Vagina (tissue), 2 donors: ENCODE results near the gene F5. TPM values are rescaled to one million over a fixed set of nuclear protein-coding genes. Genes with fewer than 3 reads are reported as not detected.

Experiments
- DNase-seq, 2 donors: peaks; one replicate each; pipeline ENCODE4 v3.0.0-alpha.2; 2017; ENCODE audit errors: extremely low spot score in 2 of 2
- H3K27ac ChIP-seq: fragments of 200-600 bp; sonication (generic); one replicate; pipeline ENCODE4 v1.5.1; 2019
- H3K27me3 ChIP-seq: fragments of 200-600 bp; sonication (generic); one replicate; pipeline ENCODE4 v1.5.1; 2019
- H3K36me3 ChIP-seq, 2 donors: fragments of 200-600 bp; sonication (generic); one replicate each; pipeline ENCODE4 v1.5.1; 2017 to 2019
- H3K4me1 ChIP-seq: fragments of 200-600 bp; sonication (generic); one replicate; pipeline ENCODE4 v1.5.1; 2019
- H3K4me3 ChIP-seq, 2 donors: fragments of 200-600 bp; sonication (generic); 1 replicate in 1 of 2; 2 replicates in 1 of 2; pipeline ENCODE4 v1.5.1; 2016 to 2019
- H3K9me3 ChIP-seq: fragments of 200-600 bp; sonication (generic); one replicate; pipeline ENCODE4 v1.5.1; 2019
- CTCF ChIP-seq, 3 experiments: fragments of 450-650 bp in 2 of 3; fragments of 200-600 bp in 1 of 3; sonication (generic) in 1 of 3; IDR thresholded peaks; one replicate each; pipeline ENCODE4 v1.5.1; 2017 to 2019; ENCODE audit warnings: antibody characterized with exemption in 3 of 3, mild to moderate bottlenecking in 2 of 3, moderate library complexity in 2 of 3
- POLR2A ChIP-seq, 2 donors: fragments of 450-650 bp; IDR thresholded peaks; one replicate each; pipeline ENCODE4 v1.6.1; 2017; ENCODE audit warnings: antibody characterized with exemption in 2 of 2, mild to moderate bottlenecking in 2 of 2, moderate library complexity in 2 of 2
- POLR2AphosphoS5 ChIP-seq, 2 donors: sonication (generic); formaldehyde crosslinking; IDR thresholded peaks; one replicate each; pipeline ENCODE4 v1.9.0; 2017; ENCODE audit warnings: antibody characterized with exemption in 2 of 2, mild to moderate bottlenecking in 2 of 2, low read depth in 1 of 2; ENCODE audit not compliant: insufficient read depth in 1 of 2
- intact Hi-C: fragments of 100-400 bp; cut with DNase I; formaldehyde crosslinking; loops from one replicate; pipeline ENCODE4 v1.15.1; 2023
- total RNA-seq: library from RNA; depleted of rRNA; stranded (reverse); fragments of >200 nt; gene quantifications from one replicate; pipeline ENCODE4 v1.2.3, GENCODE V29; 2016

Gene F5
- total RNA-seq, 1 donor from 2014 or later: 3.9 TPM

DNA sequence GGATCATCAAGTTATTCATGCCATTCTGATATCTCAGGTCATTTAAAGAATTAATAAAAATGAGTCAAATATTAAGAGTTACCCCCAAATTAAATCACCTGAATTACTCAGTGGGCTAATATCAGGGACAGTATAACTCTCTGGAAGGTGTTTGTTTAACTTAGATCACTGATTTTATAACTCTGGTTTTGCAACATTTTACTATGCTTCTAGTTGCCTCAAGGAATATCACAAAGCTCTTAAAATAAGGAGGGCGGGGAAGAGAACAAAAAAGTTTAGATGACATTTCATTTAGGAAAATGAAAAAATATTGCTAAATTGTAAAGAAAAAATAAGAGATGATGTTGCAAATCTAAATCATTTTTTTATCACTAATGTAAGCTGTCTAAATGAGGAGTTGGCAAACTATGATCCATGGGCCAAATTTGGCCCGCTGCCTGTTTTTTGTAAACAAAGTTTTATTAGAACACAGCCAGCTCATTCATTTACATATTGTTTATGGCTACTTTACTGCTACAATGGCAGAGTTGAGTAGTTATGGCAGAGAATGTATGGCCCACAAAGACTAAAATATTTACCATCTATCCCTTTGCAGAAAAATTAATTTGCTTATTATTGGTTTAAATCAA lies 68.6 kb downstream of the F5 start:
- H3K36me3 ChIP-seq: no peaks in the 10 kb centered on the region
- H3K4me3 ChIP-seq: no peak overlapping the region
- no peaks in the 10 kb centered on the region for H3K27me3 ChIP-seq
- intact Hi-C loops: no loop called here
- H3K4me1 ChIP-seq: no peaks in the 10 kb centered on the region
- TF ChIP-seq CTCF (IDR thresholded peaks at IDR 0.05) (no peak), POLR2AphosphoS5 (IDR thresholded peaks at IDR 0.05; ENCODE audit: insufficient read depth in 1 of 2, low read depth in 1 of 2) (no peak), POLR2A (IDR thresholded peaks at IDR 0.05) (no peak)
- DNase-seq: no peak
- no peak overlapping the region for H3K27ac ChIP-seq
- no peaks in the 10 kb centered on the region for H3K9me3 ChIP-seq

DNA sequence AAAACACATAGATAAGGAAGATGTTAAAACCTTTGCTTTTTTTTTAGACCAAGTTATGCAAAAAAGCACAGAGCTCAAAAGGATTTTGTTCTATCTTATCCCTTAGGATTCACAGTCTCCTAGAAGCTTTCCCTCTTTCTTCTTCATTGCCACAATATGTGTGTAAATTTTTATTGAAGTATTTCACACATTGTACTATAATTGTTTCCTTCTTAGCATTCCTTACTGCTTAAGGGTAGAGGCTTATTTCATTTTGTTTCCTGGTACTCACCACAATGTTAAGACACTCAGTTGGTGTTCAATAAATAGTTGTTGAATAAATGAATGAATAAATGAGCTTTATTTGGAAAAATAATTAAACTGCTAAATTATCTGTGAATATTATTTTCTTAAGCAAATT lies 70.6 kb downstream of the F5 start:
- intact Hi-C loops: no loop called here
- no peak for DNase-seq
- no peaks in the 10 kb centered on the region for H3K4me1 ChIP-seq
- TF ChIP-seq POLR2A (IDR thresholded peaks at IDR 0.05) (no peak), CTCF (IDR thresholded peaks at IDR 0.05) (no peak), POLR2AphosphoS5 (IDR thresholded peaks at IDR 0.05; ENCODE audit: insufficient read depth in 1 of 2, low read depth in 1 of 2) (no peak)
- no peaks in the 10 kb centered on the region for H3K9me3 ChIP-seq
- no peak overlapping the region for H3K4me3 ChIP-seq
- no peaks in the 10 kb centered on the region for H3K36me3 ChIP-seq
- H3K27ac ChIP-seq: no peak overlapping the region
- H3K27me3 ChIP-seq: no peaks in the 10 kb centered on the region

- Histone ChIP-seq H3K27me3 (no peaks in the 10 kb centered on the region), H3K27ac (no peak overlapping the region), H3K9me3 (no peaks in the 10 kb centered on the region), H3K4me1 (no peaks in the 10 kb centered on the region), H3K36me3 (no peaks in the 10 kb centered on the region), H3K4me3 (no peak overlapping the region)
- intact Hi-C loops: no loop called here
- TF ChIP-seq POLR2AphosphoS5 (IDR thresholded peaks at IDR 0.05; ENCODE audit: insufficient read depth in 1 of 2, low read depth in 1 of 2): no peak
- TF ChIP-seq POLR2A (IDR thresholded peaks at IDR 0.05): no peak
- no peak for TF ChIP-seq CTCF (IDR thresholded peaks at IDR 0.05)
- DNase-seq: no peak
These were observed 71.6 kb downstream of the F5 start for GRCh38 chr1:169514566-169515270.

- H3K4me1 ChIP-seq: no peaks in the 10 kb centered on the region
- H3K4me3 ChIP-seq: no peak overlapping the region
- no peak overlapping the region for H3K27ac ChIP-seq
- DNase-seq: no peak
- H3K36me3 ChIP-seq: no peaks in the 10 kb centered on the region
- TF ChIP-seq POLR2A (IDR thresholded peaks at IDR 0.05): no peak
- TF ChIP-seq POLR2AphosphoS5 (IDR thresholded peaks at IDR 0.05; ENCODE audit: insufficient read depth in 1 of 2, low read depth in 1 of 2): no peak
- TF ChIP-seq CTCF (IDR thresholded peaks at IDR 0.05): no peak
- intact Hi-C loops: no loop called here
- H3K9me3 ChIP-seq: no peaks in the 10 kb centered on the region
- H3K27me3 ChIP-seq: no peaks in the 10 kb centered on the region
These were observed 73.1 kb downstream of the F5 start for GRCh38 chr1:169513208-169513607.
